ENCODE results near the gene SLC6A19. TPM values are rescaled to one million over a fixed set of nuclear protein-coding genes. Genes with fewer than 3 reads are reported as not detected.
"Not testable (repeated sequence)": the region's sequence is repeated elsewhere in the genome, so short reads cannot be mapped to it uniquely, and the experiment has no call there.

Gene SLC6A19
- polyA plus RNA-seq, 1 donor: 295 TPM

DNA sequence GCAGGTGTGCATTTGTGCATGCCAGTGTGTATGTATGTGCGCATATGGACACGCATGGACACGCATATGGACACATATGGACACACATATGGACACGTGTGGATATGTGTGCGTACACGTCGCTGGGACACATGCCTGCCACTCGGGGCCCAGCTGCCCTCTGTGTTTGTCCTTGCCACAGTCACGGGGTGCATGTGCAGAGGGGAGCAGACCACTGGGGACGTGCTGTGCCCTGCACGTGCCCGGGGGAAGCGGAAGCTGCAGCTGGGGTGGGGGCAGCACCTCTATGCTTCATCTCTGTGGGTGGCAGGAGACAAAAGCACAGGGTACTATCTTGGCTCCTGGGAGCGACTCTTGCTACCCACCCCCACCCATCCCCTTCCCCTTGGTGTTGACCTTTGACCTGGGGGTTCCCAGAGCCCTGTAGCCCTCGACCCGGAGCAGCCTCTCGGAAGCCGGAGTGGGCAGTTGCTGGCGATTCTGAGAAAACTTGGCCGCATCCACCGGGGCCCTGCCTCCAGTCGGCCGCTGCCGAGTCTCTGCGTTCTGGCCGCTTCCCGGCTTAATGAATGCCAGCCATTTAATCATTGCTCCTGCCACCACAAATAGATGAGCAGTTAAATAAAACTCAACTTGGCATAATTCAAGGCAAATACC lies 21.4 kb downstream of the SLC6A19 start:
- H3K4me1 ChIP-seq (ENCODE audit: control insufficient read depth, insufficient read depth, low read length): no peaks in the 10 kb centered on the region
- no peaks in the 10 kb centered on the region for H3K27me3 ChIP-seq (ENCODE audit: control insufficient read depth, insufficient read depth, low read length)
- no peak for DNase-seq
- peaks cover 8% of the 10 kb centered on the region for H3K9me3 ChIP-seq (ENCODE audit: control insufficient read depth, low read depth, low read length)
- WGBS (ENCODE audit: insufficient coverage, low lambda C conversion rate): no CpG with 5 or more reads among the region's 27 CpGs
- peaks cover 39% of the 10 kb centered on the region for H3K36me3 ChIP-seq (ENCODE audit: control insufficient read depth, insufficient read depth, low read length)
- H3K27ac ChIP-seq (ENCODE audit: low read length): no peak overlapping the region
- H3K4me3 ChIP-seq (ENCODE audit: low read length): no peak overlapping the region

DNA sequence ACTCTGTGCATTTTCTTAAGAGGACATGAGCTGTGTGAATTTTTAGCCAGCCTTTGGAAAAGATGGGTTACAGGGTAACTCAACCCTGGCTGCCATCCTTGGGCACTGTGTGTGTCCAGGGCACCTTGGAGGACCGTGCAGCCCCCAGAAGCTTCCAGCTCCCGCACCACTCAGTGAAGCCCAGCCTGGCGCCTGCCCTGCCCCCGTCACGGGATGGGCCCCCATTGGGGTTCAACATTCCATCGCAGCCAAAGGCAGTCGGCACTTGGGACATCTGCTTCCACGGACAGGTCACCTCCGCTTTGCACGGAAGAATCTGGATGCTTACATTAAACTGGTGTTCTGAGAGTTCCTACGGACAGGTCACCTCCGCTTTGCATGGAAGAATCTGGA lies 21.9 kb downstream of the SLC6A19 start:
- DNase-seq: no peak
- WGBS (ENCODE audit: insufficient coverage, low lambda C conversion rate): no CpG with 5 or more reads among the region's 12 CpGs
- Histone ChIP-seq H3K9me3 (ENCODE audit: control insufficient read depth, low read depth, low read length) (peaks cover 8% of the 10 kb centered on the region), H3K36me3 (ENCODE audit: control insufficient read depth, insufficient read depth, low read length) (peaks cover 36% of the 10 kb centered on the region), H3K4me1 (ENCODE audit: control insufficient read depth, insufficient read depth, low read length) (no peaks in the 10 kb centered on the region), H3K4me3 (ENCODE audit: low read length) (no peak overlapping the region), H3K27me3 (ENCODE audit: control insufficient read depth, insufficient read depth, low read length) (no peaks in the 10 kb centered on the region), H3K27ac (ENCODE audit: low read length) (no peak overlapping the region)

DNA sequence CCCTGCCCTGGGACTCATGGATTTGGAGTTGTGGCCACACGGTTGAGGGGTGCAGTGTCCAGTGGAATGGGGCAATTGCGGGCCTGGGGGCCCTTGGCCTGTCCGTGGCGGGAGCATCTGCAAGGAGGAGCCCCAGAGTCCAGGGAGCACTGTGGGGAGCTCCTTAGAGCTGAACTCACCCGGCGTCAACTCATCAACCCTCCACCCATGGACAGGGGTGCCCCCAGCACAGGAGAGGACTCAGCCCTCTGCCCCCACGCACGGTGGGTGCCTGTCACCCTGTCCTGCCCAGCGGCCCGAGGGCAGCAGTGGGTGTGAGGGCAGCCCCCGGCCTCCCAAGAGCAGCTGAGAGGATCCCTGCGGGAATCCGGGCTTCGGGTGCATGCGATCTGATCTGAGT lies 23.2 kb downstream of the SLC6A19 start:
- Histone ChIP-seq H3K9me3 (ENCODE audit: control insufficient read depth, low read depth, low read length) (peaks cover 6% of the 10 kb centered on the region), H3K4me3 (ENCODE audit: low read length) (no peak overlapping the region), H3K27ac (ENCODE audit: low read length) (no peak overlapping the region), H3K27me3 (ENCODE audit: control insufficient read depth, insufficient read depth, low read length) (no peaks in the 10 kb centered on the region), H3K36me3 (ENCODE audit: control insufficient read depth, insufficient read depth, low read length) (peaks cover 22% of the 10 kb centered on the region), H3K4me1 (ENCODE audit: control insufficient read depth, insufficient read depth, low read length) (no peaks in the 10 kb centered on the region)
- WGBS (ENCODE audit: insufficient coverage, low lambda C conversion rate): 100% methylated on average over 1 of the region's 15 CpGs
- DNase-seq: no peak

DNA sequence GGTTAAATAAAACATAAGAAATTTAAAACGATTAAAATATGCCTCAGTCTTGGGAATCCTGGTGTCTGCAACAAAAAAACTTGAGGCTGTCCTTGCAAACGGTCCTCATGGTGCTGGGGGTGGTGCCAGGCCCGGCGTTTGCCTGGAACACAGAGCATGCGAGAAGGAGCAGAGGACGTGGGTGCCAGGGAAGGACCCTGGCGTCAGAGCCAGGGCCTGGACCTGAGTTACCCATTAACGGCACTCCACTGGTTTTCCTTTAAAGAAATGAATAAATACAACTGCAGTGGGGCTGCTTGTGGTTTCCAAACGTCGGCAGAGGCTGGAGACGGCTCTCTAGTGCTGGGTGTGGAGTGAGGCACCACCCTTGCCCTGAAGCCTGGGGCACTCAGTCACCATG lies 23.7 kb downstream of the SLC6A19 start, which contains the start of gene SLC6A18:
Gene SLC6A18 (plus strand): TSS at position 301 of the 400 bp plus-strand sequence. CDS start 97 bp downstream, at position 398.
- Histone ChIP-seq H3K27ac (ENCODE audit: low read length) (no peak within 1 kb of the TSS), H3K4me3 (ENCODE audit: low read length) (no peak within 1 kb of the TSS), H3K4me1 (ENCODE audit: control insufficient read depth, insufficient read depth, low read length) (no peaks in the 10 kb centered on the region), H3K9me3 (ENCODE audit: control insufficient read depth, low read depth, low read length) (peaks cover 6% of the 10 kb centered on the region), H3K27me3 (ENCODE audit: control insufficient read depth, insufficient read depth, low read length) (no peaks in the 10 kb centered on the region), H3K36me3 (ENCODE audit: control insufficient read depth, insufficient read depth, low read length) (peaks cover 22% of the 10 kb centered on the region)
- WGBS (ENCODE audit: insufficient coverage, low lambda C conversion rate): no CpG with 5 or more reads among the region's 11 CpGs
- no peak for DNase-seq

DNA sequence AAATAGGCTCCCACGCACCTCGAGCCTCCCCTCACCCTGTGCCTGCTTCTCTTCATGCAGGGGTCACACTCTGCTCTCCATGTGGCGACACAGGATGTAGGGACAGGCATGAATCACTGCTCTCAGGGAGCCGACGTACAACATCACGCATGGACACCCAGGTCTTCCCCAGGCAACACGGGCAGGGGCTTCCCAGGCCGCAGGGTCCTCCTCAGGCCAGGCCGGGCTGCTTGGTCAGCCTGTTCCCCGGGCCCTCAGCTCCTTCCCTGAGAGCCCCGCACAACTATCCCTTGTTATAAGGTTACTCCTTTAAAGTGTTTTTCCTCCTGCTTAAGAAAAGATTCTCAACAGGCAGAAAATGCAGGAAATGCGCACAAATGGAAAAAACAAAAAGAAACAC lies 24.8 kb downstream of the SLC6A19 start:
- Histone ChIP-seq H3K27ac (ENCODE audit: low read length) (no peak overlapping the region), H3K27me3 (ENCODE audit: control insufficient read depth, insufficient read depth, low read length) (no peaks in the 10 kb centered on the region), H3K4me1 (ENCODE audit: control insufficient read depth, insufficient read depth, low read length) (no peaks in the 10 kb centered on the region), H3K9me3 (ENCODE audit: control insufficient read depth, low read depth, low read length) (peaks cover 6% of the 10 kb centered on the region), H3K4me3 (ENCODE audit: low read length) (no peak overlapping the region), H3K36me3 (ENCODE audit: control insufficient read depth, insufficient read depth, low read length) (peaks cover 16% of the 10 kb centered on the region)
- 100% methylated on average over 1 of the region's 12 CpGs for WGBS (ENCODE audit: insufficient coverage, low lambda C conversion rate)
- no peak for DNase-seq

DNA sequence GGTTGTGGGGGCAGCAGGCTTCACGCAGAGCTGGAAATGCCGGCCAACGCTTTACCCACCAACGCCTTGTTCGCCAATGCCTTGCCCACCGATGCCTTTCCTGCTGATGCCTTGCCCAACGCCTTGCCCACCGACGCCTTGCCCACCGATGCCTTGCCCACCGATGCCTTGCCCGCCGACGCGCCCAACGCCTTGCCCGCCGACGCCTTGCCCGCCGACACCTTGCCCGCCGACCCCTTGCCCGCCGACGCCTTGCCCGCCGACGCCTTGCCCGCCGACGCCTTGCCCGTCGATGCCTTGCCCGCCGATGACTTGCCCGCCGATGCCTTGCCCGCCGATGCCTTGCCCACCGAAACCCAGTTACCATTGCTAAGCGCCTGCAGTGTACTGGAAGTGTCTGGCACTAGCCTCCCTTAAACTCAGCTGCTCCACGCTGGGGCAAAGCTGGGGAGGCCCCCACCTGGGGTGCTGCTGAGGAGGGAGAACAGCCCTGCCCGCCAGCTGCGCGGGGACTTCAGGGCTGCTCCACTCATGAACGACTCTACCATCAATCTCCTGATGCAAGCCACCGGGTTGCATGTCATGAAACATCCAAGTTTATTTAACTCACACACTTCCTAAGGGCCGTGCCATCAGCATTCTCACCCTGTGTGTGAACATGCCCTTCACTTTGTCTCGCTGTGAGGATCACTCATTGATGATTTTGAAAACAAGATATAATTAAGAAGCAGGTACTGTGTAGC lies 25.6 kb downstream of the SLC6A19 start:
- peaks cover 11% of the 10 kb centered on the region for H3K36me3 ChIP-seq (ENCODE audit: control insufficient read depth, insufficient read depth, low read length)
- no peak overlapping the region for H3K27ac ChIP-seq (ENCODE audit: low read length)
- DNase-seq: no peak
- no peaks in the 10 kb centered on the region for H3K27me3 ChIP-seq (ENCODE audit: control insufficient read depth, insufficient read depth, low read length)
- no peak overlapping the region for H3K4me3 ChIP-seq (ENCODE audit: low read length)
- H3K4me1 ChIP-seq (ENCODE audit: control insufficient read depth, insufficient read depth, low read length): no peaks in the 10 kb centered on the region
- no CpG with 5 or more reads among the region's 50 CpGs for WGBS (ENCODE audit: insufficient coverage, low lambda C conversion rate)
- H3K9me3 ChIP-seq (ENCODE audit: control insufficient read depth, low read depth, low read length): peaks cover 6% of the 10 kb centered on the region

DNA sequence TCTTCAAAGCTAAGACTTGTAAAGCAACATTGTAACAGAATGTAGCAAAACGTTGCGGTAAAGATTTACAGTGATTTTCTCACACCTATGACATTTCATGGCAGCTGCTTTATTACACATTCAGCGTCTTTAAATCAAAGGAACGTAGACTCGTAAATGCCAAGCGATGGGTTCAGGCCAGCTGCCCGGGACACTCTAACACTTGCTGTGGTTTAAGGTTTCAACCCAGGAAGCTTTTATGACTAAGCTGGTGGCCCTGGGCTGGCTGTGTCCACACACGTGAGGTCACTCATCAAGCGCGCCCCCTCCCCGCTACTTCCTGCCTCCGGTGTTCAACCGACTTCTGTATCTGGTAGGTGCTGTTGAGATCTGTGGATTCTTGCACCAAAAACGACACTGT lies 26.3 kb downstream of the SLC6A19 start:
- Histone ChIP-seq H3K4me1 (ENCODE audit: control insufficient read depth, insufficient read depth, low read length) (no peaks in the 10 kb centered on the region), H3K4me3 (ENCODE audit: low read length) (no peak overlapping the region), H3K9me3 (ENCODE audit: control insufficient read depth, low read depth, low read length) (peaks cover 6% of the 10 kb centered on the region), H3K36me3 (ENCODE audit: control insufficient read depth, insufficient read depth, low read length) (peaks cover 5% of the 10 kb centered on the region), H3K27me3 (ENCODE audit: control insufficient read depth, insufficient read depth, low read length) (no peaks in the 10 kb centered on the region), H3K27ac (ENCODE audit: low read length) (no peak overlapping the region)
- DNase-seq: no peak
- WGBS (ENCODE audit: insufficient coverage, low lambda C conversion rate): 33% methylated on average over 5 of the region's 14 CpGs

DNA sequence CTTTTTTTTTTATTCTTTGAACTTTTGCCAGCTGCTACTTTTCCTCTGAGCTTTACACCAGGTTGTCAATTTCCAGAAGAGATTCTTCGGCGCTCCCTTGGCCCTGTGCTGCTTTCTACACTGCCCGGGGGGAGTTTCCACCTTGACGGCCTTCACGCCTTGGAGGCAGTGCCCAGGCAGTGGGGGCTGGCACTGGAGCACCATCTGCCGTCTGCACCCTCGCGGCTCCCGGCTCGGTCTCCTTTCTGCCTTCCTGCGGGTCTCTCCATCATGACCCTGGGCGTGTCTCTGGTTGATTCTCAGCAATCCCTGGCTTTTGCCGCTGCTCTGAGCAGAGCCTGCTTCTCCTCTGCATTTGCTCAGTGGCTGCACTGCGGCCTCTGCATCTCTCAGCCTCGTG lies 26.7 kb downstream of the SLC6A19 start:
- Histone ChIP-seq H3K4me3 (ENCODE audit: low read length) (no peak overlapping the region), H3K27me3 (ENCODE audit: control insufficient read depth, insufficient read depth, low read length) (no peaks in the 10 kb centered on the region), H3K9me3 (ENCODE audit: control insufficient read depth, low read depth, low read length) (peaks cover 6% of the 10 kb centered on the region), H3K36me3 (ENCODE audit: control insufficient read depth, insufficient read depth, low read length) (peaks cover 3% of the 10 kb centered on the region), H3K4me1 (ENCODE audit: control insufficient read depth, insufficient read depth, low read length) (no peaks in the 10 kb centered on the region), H3K27ac (ENCODE audit: low read length) (no peak overlapping the region)
- WGBS (ENCODE audit: insufficient coverage, low lambda C conversion rate): no CpG with 5 or more reads among the region's 15 CpGs
- no peak for DNase-seq

DNA sequence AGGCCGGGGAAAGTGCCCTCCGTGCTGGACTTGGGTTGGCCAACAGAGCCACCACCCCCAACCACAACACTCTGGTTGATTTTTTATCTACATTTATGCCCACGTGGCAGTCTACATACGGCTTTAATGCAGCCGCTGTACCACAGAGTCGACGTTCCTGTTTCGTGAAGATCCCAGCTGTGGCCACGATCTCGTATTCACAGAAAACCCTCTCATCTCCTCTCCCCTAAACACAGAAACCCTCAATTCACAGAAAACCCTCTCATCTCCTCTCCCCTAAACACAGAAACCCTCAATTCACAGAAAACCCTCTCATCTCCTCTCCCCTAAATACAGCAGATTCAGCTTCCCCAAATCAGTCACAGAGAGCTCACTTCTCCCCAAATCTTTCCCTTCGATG lies 27.6 kb downstream of the SLC6A19 start:
- not testable (repeated sequence) for H3K27me3 ChIP-seq (ENCODE audit: control insufficient read depth, insufficient read depth, low read length); H3K27ac ChIP-seq (ENCODE audit: low read length); H3K9me3 ChIP-seq (ENCODE audit: control insufficient read depth, low read depth, low read length); H3K4me3 ChIP-seq (ENCODE audit: low read length); DNase-seq; H3K36me3 ChIP-seq (ENCODE audit: control insufficient read depth, insufficient read depth, low read length); H3K4me1 ChIP-seq (ENCODE audit: control insufficient read depth, insufficient read depth, low read length)
- WGBS (ENCODE audit: insufficient coverage, low lambda C conversion rate): 100% methylated on average over 1 of the region's 11 CpGs

DNA sequence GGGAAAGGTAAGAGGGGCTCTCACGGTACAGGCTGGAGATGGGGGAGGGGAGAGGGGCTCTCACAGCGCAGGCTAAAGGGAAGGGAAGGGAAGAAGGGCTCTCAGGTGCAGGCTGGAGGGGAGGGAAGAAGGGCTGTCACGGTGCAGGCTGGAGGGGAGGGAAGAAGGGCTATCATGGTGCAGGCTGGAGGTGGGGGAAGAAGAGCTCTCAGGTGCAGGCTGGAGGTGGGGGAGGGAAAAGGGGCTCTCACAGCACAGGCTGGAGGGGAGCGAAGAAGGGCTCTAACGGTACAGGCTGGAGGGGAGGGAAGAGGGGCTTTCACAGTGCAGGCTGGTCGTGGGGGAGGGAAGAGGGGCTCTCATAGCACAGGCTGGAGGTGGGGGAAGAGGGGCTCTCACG lies 28.4 kb downstream of the SLC6A19 start:
- Histone ChIP-seq H3K4me3 (ENCODE audit: low read length) (no peak overlapping the region), H3K27ac (ENCODE audit: low read length) (no peak overlapping the region), H3K9me3 (ENCODE audit: control insufficient read depth, low read depth, low read length) (peaks cover 3% of the 10 kb centered on the region), H3K36me3 (ENCODE audit: control insufficient read depth, insufficient read depth, low read length) (no peaks in the 10 kb centered on the region), H3K4me1 (ENCODE audit: control insufficient read depth, insufficient read depth, low read length) (no peaks in the 10 kb centered on the region), H3K27me3 (ENCODE audit: control insufficient read depth, insufficient read depth, low read length) (no peaks in the 10 kb centered on the region)
- no peak for DNase-seq
- no CpG with 5 or more reads among the region's 7 CpGs for WGBS (ENCODE audit: insufficient coverage, low lambda C conversion rate)

DNA sequence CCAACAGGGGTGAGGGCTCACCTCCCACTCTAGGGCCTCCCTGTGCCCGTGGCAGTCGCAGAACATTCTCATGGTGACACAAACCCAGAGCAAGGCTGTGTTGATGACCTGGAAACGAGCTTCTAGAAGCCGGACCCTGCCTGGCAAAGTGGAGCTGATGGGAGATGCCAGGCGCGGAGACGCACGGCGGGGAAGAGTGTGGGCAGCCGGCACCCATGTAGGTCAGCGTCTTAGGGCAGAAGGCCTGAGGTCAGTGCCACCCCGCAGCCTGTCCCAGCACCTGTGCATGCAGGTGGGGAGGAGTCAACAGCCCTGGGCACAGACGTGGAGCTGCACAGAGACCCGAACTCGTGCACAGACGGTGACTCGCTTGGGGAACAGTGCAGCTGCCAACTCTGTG lies 29.2 kb downstream of the SLC6A19 start:
- H3K27ac ChIP-seq (ENCODE audit: low read length): no peak overlapping the region
- no peaks in the 10 kb centered on the region for H3K4me1 ChIP-seq (ENCODE audit: control insufficient read depth, insufficient read depth, low read length)
- H3K9me3 ChIP-seq (ENCODE audit: control insufficient read depth, low read depth, low read length): peaks cover 7% of the 10 kb centered on the region
- H3K27me3 ChIP-seq (ENCODE audit: control insufficient read depth, insufficient read depth, low read length): no peaks in the 10 kb centered on the region
- no CpG with 5 or more reads among the region's 17 CpGs for WGBS (ENCODE audit: insufficient coverage, low lambda C conversion rate)
- H3K4me3 ChIP-seq (ENCODE audit: low read length): no peak overlapping the region
- DNase-seq: no peak
- H3K36me3 ChIP-seq (ENCODE audit: control insufficient read depth, insufficient read depth, low read length): no peaks in the 10 kb centered on the region

Measured in large intestine (tissue), 3 donors.